K562 treated with DMSO at 1 percent for 4 hours (cell line): ENCODE measurements around the gene PABPC5. TPM values are rescaled to one million over a fixed set of nuclear protein-coding genes. Genes with fewer than 3 reads are reported as not detected.

Experiments
- total RNA-seq: library from RNA; unstranded; fragments of 300-600 nt; gene quantifications from 2 replicates; pipeline ENCODE4 v1.2.3, GENCODE V29; 2022; ENCODE audit not compliant: insufficient read depth

Gene PABPC5
- not detected in 2 replicates for total RNA-seq

DNA sequence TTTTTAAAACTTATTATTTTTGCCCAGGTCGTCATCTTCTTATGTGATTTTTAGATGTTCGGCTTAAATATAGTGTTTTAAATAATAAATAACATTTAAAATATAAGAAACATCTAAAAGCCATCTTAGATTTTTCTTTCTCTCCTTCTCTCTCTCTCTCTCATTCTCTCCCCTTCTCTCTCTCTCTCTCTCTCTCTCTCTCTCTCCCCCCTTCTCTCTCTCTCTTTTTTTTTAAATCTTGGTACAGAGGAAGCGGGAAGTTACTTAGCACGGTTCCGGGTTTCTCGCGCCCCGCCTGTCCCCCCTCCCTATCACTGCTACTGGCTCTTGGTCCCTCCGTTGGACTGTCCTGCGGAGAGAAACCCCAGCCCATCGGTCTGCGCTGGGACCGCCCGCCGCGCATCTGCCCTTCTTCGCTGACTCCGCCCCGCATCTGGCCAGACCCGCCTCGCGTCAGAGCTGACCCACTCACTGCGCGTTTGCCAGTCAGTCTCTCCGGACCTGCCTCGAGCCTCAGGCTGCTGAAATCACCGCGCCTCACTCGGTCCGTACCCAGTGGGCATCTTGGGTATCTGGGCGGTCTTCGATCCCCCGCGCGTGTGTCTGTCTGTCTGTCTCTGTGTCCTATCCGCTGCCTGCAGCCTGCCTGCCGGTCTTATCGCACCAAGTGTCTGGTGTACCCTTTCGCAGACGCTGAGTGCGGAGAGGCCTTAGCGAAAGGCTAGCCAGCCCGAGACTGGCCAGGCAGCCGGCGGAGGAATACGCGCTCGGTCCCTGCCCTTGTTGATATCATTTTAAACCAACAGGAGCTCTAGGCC lies at the start of gene PABPC5:
PABPC5 (plus strand) TSS at position 489 of the 818 bp plus-strand sequence. CDS start 739 bp downstream, outside the sequence.

